AG04449 (cell line): ENCODE results near the gene TAPBPL.

Source experiments
- CTCF ChIA-PET: fragments of 350-600 bp; formaldehyde crosslinking; extraction: SDS; loops from one replicate; lab custom pipeline; 2021; ENCODE audit warnings: antibody characterized with exemption; lab: Yijun Ruan, JAX
- POLR2A ChIA-PET: fragments of 400-600, 350-600 bp; formaldehyde crosslinking; extraction: SDS; loops from one replicate; lab custom pipeline; 2020; ENCODE audit warnings: antibody characterized with exemption, inconsistent platforms; lab: Yijun Ruan, JAX
- DNase-seq: peaks from one replicate; pipeline ENCODE4 v3.0.0-alpha.2; 2010; ENCODE audit warnings: low read depth, low spot score
- H3K4me3 ChIP-seq: 2 replicates; pipeline ENCODE4 v1.5.1; 2011; ENCODE audit warnings: low read depth, mild to moderate bottlenecking, control low read depth, low read length
- TF ChIP-seq, protein P1 (sequence below): IDR thresholded peaks from one replicate; pipeline ENCODE4 v1.5.1; 2011; ENCODE audit warnings: mild to moderate bottlenecking, moderate library complexity, low read length, control low read depth, inconsistent platforms; ENCODE audit not compliant: insufficient read depth; ENCODE audit errors: missing control alignments

Gene TAPBPL

DNA sequence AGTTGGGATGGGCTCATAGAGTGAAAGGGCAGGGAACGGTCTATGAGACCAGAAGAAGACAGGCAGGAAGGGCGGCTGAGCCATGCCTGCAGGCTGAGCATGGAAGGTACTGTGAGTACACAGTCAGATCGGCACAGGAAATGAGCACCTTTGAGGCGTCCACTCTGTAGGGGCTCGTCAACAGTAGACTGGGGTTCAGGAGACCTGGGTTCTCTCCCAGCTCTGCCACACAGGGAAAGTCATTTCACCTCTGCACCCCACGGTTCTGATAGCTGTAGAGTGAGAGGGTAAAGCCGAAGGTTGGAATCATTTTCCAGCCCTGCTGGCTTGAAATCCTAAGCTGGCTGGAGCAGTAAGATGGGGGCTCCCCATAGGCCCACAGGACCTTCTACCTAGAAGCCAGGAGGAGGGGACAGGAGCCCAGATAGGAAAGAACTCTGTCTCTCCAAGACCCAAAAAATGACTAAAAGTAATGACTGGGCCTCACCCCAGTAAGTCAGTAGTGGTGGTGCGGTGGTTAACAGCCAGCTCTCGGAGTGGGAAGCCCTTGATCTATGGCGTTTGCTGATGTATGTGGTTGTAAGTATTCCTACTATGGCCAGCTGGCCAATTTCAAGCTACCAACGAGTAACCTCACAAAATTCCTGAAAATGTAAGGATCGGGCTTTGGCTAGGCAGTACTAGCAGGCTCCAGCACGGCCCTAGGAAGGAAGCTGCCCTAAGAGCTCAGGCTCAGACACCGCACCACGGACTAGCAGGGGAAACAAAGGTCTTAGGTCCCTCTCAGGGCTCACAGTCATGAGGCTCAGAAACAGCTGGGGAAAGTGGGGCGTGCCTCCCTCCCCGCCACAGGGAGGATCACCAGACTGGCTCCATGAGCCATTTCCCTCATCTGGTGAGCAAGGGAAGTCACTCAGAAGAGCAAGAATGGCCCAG is 17.4 kb upstream of the TAPBPL start:
- ChIA-PET CTCF (interaction anchor here (1.0 to 3.0 kb wide), 5 partner anchors 11 to 108 kb away, joined by 3 to 19 read pairs (median 8); no protein-coding TSS in a partner anchor), POLR2A (interaction anchor here (0.8 to 1.4 kb wide), 3 partner anchors 36 to 105 kb away, joined by 3 to 5 read pairs (median 4); partner anchors contain the start of gene VAMP1)
- DNase-seq = no peak
- TF ChIP-seq, protein P1, sequence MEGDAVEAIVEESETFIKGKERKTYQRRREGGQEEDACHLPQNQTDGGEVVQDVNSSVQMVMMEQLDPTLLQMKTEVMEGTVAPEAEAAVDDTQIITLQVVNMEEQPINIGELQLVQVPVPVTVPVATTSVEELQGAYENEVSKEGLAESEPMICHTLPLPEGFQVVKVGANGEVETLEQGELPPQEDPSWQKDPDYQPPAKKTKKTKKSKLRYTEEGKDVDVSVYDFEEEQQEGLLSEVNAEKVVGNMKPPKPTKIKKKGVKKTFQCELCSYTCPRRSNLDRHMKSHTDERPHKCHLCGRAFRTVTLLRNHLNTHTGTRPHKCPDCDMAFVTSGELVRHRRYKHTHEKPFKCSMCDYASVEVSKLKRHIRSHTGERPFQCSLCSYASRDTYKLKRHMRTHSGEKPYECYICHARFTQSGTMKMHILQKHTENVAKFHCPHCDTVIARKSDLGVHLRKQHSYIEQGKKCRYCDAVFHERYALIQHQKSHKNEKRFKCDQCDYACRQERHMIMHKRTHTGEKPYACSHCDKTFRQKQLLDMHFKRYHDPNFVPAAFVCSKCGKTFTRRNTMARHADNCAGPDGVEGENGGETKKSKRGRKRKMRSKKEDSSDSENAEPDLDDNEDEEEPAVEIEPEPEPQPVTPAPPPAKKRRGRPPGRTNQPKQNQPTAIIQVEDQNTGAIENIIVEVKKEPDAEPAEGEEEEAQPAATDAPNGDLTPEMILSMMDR = no peak
- no peak overlapping the region for H3K4me3 ChIP-seq

DNA sequence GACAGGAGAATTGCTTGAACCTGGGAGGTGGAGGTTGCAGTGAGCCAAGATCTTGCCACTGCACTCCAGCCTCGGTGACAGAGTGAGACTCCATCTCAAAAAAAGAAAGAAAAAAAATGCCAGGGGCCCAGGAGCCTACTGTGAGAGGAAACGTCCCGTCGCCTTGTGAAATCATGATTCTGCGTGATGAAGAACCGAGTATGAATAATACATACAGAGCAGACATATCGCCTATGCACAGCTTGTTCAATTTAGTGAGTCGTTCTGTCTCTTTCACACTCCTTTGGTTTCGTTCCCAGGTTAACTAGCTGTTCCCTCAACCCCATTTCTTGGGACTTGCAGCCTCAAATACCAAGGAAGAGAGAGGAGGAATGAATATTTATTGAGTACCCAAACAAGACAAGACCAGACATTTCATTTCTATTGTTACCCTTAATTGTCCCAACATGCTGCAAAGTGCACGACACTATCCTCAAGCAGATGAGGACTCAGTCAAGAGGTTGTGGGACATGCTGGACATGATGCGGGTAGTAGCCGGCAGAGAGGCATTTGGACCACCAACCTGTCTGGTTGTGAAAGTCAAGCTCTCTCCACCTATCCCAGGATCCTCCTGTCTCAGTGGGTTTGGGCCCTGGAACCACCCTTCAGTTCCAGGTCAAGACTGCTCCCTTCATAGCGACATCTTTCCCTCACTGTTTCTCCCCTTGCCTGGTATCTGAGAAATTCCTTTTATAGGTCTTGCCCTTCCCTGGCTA is 15.7 kb upstream of the TAPBPL start:
- ChIA-PET POLR2A (no interaction called here), CTCF (interaction anchor here (0.7 to 3.0 kb wide), 5 partner anchors 13 to 91 kb away, joined by 3 to 19 read pairs (median 4); partner anchors contain the start of gene TAPBPL)
- no peak for DNase-seq
- TF ChIP-seq, protein P1 = no peak
- no peak overlapping the region for H3K4me3 ChIP-seq

DNA sequence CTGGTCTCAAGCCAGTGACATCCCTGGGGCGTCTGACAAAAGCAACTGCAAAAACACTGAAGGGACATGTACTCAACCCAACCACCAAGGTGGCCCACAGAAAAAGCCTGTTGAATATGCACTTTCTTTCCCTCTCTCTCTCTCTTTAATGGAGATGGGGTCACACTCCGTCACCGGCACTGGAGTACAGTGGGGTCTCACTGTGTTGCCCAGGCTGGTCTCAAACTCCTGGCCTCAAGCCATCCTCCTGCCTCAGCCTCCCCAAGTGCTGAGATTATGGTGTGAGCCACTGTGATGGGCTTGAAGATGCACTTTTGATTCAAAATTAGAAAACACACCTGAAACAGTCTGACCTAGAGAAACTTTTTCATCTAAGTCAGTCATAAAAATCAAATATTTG is 14.3 kb upstream of the TAPBPL start:
- TF ChIP-seq, protein P1 = no peak
- ChIA-PET POLR2A (no interaction called here), CTCF (interaction anchor here (3.6 kb wide), 1 partner anchor 15 kb away, joined by 16 read pairs; no protein-coding TSS in a partner anchor)
- DNase-seq = no peak
- H3K4me3 ChIP-seq = no peak overlapping the region

DNA sequence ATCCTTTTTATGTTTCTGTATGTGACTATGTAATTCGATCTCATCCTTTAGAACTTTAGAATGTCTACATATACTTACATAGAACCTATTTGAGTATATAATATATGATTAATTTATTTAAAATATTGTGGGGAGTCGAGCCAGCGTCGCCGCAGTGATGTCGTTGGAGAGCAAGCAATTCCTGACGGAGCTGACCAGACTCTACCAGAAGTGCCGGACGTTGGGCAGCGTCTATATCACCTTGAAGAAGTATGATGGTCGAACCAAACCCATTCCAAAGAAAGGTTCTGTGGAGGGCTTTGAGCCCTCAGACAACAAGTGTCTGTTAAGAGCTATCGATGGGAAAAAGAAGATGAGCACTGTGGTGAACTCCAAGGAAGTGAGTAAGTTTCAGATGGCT is 13.5 kb upstream of the TAPBPL start:
- CTCF ChIA-PET = interaction anchor here (0.6 to 3.6 kb wide), 6 partner anchors 15 to 243 kb away, joined by 3 to 16 read pairs (median 4); partner anchors contain the start of gene VAMP1
- no peak for DNase-seq
- POLR2A ChIA-PET = no interaction called here
- H3K4me3 ChIP-seq = no peak overlapping the region
- TF ChIP-seq, protein P1 = no peak

DNA sequence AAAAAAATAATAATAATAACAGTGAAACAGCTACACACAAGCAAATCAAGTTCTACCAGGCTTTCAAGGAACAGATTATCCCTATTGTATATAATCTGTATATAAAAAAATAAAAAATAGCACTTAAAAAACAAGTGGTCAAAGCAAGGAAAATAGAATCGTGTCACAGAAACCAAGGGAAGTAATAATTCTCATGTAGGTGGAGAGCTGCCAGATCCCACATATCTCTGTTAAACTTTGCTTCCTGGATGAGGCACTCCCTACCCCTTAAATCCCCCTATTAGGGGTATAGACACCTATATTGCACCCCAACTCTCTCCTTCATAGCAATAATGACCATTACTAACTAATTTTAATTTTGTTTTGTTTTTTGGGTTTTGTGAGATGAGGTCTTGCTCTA is 11.5 kb upstream of the TAPBPL start:
- CTCF ChIA-PET = interaction anchor here (0.6 to 3.6 kb wide), 2 partner anchors 17 to 124 kb away, joined by 3 to 16 read pairs; no protein-coding TSS in a partner anchor

More for the DNA sequence above, 11.5 kb upstream of the TAPBPL start:
- no peak overlapping the region for H3K4me3 ChIP-seq
- POLR2A ChIA-PET = no interaction called here
- DNase-seq = no peak
- TF ChIP-seq, protein P1 = no peak
